HG03280 (cell line): ENCODE data around the gene PARVG.

Experiments
- ATAC-seq: cut with Tn5 transposase; IDR thresholded peaks from one replicate; pipeline ENCODE4 v1.9.1; 2021; ENCODE audit warnings: mild to moderate bottlenecking, moderate library complexity; ENCODE audit not compliant: unreplicated experiment

Gene PARVG

DNA sequence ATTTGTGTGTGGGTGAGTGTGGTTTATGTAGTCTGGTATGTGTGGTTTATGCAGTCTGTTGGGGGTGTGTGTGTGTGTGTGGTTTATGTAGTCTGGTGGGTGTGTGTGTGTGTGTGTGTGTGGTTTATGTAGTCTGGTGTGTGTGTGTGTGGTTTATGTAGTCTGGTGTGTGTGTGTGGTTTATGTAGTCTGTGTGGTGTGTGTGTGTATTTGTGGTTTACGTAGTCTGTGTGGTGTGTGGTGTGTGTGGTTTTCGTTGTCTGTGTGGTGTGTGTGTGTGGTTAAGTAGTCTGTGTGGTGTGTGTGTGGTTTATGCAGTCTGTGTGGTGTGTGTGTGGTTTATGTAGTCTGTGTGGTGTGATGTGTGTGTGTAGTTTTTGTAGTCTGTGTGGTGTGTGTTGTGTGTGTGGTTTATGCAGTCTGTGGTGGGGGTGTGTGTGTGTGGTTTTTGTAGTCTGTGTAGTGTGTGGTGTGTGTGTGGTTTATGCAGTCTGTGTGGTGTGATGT lies 26.2 kb upstream of the PARVG start:
- ATAC-seq, result no peak

DNA sequence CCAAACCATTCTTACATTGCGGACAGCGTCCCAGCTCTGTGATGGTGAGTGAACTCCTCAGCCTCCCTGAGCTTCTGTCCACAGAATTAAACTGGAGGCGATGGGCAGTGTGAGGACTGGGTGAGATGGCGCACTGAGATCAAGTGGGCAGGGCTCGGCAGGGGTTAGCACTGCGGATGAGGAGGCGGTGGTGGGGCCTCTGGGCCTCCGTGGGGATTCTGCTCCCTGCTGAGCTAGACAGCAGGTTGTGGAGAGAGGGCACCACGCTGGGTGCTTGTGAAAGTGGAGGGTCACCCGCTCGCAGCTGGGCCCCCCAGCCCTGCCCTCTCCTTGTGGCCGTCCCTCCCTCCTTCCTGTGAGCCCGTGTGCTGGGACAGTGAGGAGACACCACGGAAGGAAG lies 25.6 kb upstream of the PARVG start:
- no peak for ATAC-seq

GRCh38 chr22:44157916-44158618 lies 22.7 kb upstream of the PARVG start:
- ATAC-seq, result no peak

- no peak for ATAC-seq
Measured at GRCh38 chr22:44158816-44159215, 21.9 kb upstream of the PARVG start.

- ATAC-seq, result no peak
Measured at GRCh38 chr22:44159221-44159620, 21.5 kb upstream of the PARVG start.

GRCh38 chr22:44159811-44160210 lies 20.9 kb upstream of the PARVG start:
- no peak for ATAC-seq

DNA sequence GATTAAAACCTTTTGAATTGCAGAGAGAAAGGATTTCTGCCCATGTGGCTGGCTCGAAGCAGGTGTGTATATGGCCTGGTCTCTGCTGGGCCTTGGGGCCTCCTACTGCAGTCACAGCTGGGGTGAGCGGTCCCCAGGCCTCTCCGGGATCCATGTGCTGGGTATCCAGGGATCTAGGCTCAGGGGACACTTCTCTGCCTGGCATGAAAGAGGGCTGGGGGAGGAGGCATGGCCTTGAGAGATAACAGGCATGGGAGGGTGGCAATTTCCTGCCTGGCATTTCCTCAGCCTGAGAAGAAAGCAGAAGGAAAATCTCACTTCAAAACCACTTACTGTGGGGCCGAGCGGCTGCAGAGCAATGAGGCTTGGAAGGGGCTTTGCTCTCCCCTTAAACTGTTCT lies 20.3 kb upstream of the PARVG start:
- no peak for ATAC-seq

- no peak for ATAC-seq
Measured at GRCh38 chr22:44161673-44162072, 19.1 kb upstream of the PARVG start.

- ATAC-seq, result no peak
Measured at GRCh38 chr22:44162960-44163359, 17.8 kb upstream of the PARVG start.

DNA sequence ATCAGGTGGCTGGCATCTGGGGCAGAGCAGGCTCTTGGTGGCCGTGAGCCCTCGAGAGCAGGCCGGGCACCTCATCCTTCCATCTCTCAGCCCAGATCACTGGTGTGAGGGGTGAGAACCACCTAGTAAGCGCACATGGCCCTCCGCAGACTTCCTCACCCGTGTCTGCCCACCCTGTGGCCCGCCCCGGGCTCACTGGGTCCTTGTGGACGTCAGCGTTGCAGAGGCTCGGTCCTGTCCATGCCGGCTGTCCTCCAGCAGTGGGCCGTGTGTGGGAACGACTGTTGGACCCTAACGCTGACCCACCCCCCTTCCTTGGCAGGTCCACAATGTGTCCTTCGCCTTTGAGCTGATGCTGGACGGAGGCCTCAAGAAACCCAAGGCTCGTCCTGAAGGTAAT lies 17.2 kb upstream of the PARVG start:
- no peak for ATAC-seq

DNA sequence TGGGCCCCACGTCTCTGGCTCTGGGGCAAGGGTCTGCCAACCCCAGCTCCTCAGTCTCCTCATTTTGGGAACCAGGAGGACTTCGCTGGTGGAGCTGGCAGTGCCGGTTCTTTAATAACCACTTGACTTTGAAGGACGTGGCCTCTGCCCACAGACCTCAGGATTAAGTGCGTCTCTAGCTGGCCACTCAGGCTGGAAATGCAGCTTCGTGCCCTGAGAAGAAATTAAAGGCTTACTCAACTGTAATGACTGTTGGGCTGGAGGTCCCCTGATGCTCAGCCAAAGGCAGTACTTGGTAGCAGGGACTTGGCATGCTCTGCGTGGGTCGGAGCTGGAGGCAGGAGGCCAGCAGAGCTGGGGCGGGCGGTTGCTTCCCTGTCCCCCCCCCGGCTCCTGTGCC lies 16.7 kb upstream of the PARVG start:
- no peak for ATAC-seq

- ATAC-seq, result no peak
Measured at GRCh38 chr22:44165286-44165874, 15.3 kb upstream of the PARVG start.

DNA sequence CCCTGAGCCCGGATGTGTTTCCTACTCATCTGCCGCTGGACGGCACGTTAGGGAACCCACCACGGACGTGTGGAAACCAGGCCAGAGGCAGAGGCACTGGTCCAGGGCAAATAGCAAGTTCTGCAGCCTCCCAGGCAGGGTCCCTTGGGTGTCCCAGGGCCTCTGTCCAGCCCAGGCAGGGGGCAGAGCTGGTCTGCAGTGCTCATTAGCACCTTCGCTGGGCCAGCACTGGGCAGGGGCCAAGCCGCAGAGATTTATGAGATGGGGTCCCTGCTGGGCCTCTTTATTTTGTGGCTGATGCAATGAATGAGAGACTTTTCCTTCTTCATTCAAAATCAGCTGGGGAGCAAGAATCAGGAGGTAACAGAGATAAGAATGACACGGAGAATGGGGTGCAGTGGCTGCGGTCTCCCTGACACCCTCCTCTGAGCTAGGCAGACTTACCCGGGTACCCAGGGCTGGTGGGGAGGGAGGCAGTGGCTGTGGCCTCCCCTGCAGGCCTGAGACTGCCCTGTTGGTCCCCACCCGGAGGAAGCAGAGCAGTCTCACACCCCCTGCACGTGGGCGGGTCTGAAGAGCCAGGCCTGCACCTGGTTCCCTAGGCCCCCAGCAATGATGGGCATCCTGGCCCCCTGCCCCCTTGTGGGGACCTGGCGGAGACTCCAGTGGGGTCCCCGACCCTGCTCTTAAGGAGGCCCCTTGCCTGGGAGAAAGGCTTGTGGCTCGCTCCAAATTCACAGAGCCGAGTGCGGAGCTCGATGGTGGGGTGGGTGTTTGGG lies 14.0 kb upstream of the PARVG start:
- no peak for ATAC-seq

DNA sequence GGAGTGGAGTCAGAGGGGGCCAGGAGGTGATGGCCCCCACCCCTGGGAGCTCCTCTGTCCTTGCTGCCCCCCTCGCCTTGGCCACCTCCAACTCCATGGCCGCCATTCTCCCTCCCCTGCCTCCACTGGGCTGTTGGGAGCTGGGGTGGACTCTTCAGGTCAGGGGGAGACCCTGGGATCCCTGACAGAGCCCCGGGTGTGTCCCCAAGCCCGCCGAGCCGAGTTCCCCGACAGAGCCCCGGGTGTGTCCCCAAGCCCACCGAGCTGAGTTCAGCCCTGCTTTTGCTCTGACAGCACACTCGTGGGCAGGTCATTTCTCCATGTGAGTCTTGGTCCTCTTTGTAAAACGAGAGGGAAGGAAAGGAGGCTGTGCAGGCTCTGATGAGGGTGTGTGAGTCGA lies 13.2 kb upstream of the PARVG start:
- no peak for ATAC-seq

DNA sequence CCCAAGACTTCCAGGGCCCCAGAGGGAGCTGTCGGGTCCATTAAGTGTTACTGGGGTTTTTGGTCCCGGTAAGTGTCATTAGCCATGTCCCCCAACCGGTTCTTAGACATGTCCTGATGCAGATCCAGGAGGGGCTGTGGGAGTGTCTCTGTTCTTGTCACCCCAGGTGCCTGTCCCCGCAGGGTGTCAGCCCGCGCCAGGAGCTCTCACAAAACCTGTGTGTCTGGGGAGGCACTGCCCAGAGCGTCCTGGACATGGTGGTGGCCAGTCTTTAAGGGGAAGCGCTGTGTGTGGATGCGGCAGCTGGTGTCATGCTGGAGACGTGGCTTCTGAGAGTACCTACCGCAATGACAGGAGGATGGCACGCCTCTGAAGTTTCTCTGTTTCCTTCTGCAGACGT lies 12.5 kb upstream of the PARVG start:
- ATAC-seq, result no peak

- no peak for ATAC-seq
Measured at GRCh38 chr22:44170470-44170869, 10.3 kb upstream of the PARVG start.

DNA sequence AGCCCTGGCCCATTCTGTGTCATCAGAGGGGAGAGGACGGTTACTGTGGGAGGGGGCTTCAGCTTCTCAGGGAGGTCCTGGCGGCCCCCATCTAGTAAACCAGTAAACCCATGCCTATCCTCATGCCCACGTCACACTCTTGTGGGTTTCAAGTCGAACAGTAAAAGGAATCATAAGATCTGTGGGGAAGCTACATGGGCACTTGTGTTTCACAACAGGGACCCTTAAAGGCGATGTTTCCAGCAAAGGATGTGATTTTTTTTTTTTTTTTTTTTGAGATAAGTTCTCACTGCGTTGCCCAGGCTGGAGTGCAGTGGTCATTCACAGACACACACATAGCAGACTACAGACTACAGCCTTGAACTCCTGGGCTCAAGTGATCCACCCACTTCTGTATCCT lies 9.2 kb upstream of the PARVG start:
- ATAC-seq, result no peak

- ATAC-seq, result no peak
Measured at GRCh38 chr22:44172370-44173108, 8.2 kb upstream of the PARVG start.

GRCh38 chr22:44173154-44173553 lies 7.6 kb upstream of the PARVG start:
- no peak for ATAC-seq

- ATAC-seq, result no peak
Measured at GRCh38 chr22:44175676-44176075, 5.0 kb upstream of the PARVG start.
